Lower leg skin (tissue), 4 donors: ENCODE results near the gene ADAMTS16. TPM values are rescaled to one million over a fixed set of nuclear protein-coding genes. Genes with fewer than 3 reads are reported as not detected.

Experiments used
- DNase-seq, 2 donors: peaks; one replicate each; pipeline ENCODE4 v3.0.0-alpha.2; 2019; ENCODE audit warnings: low spot score in 2 of 2
- H3K4me3 ChIP-seq: fragments of 200-600 bp; sonication (generic); 2 replicates; pipeline ENCODE4 v1.5.1; 2017; ENCODE audit warnings: mild to moderate bottlenecking, low read depth; ENCODE audit not compliant: poor library complexity, severe bottlenecking
- CTCF ChIP-seq, 3 donors: fragments of 450-650 bp; IDR thresholded peaks; one replicate each; pipeline ENCODE4 v1.5.1; 2016; ENCODE audit warnings: antibody characterized with exemption in 3 of 3, mild to moderate bottlenecking in 3 of 3, moderate library complexity in 2 of 3
- POLR2A ChIP-seq, 2 donors: fragments of 450-650 bp; IDR thresholded peaks; one replicate each; pipeline ENCODE4 v1.6.1; 2016 to 2017; ENCODE audit warnings: antibody characterized with exemption in 2 of 2, mild to moderate bottlenecking in 1 of 2, moderate library complexity in 1 of 2
- WGBS, 2 donors: methylation state at CpG; one replicate each; pipeline ENCODE4 v1.1.5; 2018; 5-methylcytosine and 5-hydroxymethylcytosine counted together
- intact Hi-C: fragments of 100-400 bp; cut with DNase I; formaldehyde crosslinking; loops from one replicate; pipeline ENCODE4 v1.15.0; 2023; ENCODE audit warnings: low total_unique reads
- total RNA-seq, 4 donors: library from RNA; depleted of rRNA; stranded (reverse); fragments of >200 nt; gene quantifications; one replicate each; pipeline ENCODE4 v1.1.0, GENCODE V29; 2016

The ADAMTS16 gene
- total RNA-seq, 4 donors from 2014 or later, result 0.55 TPM; not detected in 3

GRCh38 chr5:5330728-5331452, 190.8 kb downstream of the ADAMTS16 start:
- TF ChIP-seq CTCF (IDR thresholded peaks at IDR 0.05), result no peak
- no peak for TF ChIP-seq POLR2A (IDR thresholded peaks at IDR 0.05)
- H3K4me3 ChIP-seq, result no peak overlapping the region
- WGBS, 2 donors, result 80 to 81% methylated on average over 4 of the region's 4 CpGs

GRCh38 chr5:5331848-5332247, 191.7 kb downstream of the ADAMTS16 start:
- no peak for DNase-seq
- TF ChIP-seq CTCF (IDR thresholded peaks at IDR 0.05) (no peak), POLR2A (IDR thresholded peaks at IDR 0.05) (no peak)
- WGBS, 2 donors, result 70 to 76% methylated on average over 4 to 6 of the region's 6 CpGs
- intact Hi-C loops, result no loop called here
- H3K4me3 ChIP-seq, result no peak overlapping the region

More at GRCh38 chr5:5330728-5331452, 190.8 kb downstream of the ADAMTS16 start:
- intact Hi-C loops, result no loop called here
- no peak for DNase-seq

GRCh38 chr5:5332287-5332686, 192.2 kb downstream of the ADAMTS16 start:
- TF ChIP-seq POLR2A (IDR thresholded peaks at IDR 0.05) (no peak), CTCF (IDR thresholded peaks at IDR 0.05) (no peak)
- intact Hi-C loops, result no loop called here
- 84 to 85% methylated on average over 4 of the region's 4 CpGs for WGBS, 2 donors

GRCh38 chr5:5335107-5335506, 195.0 kb downstream of the ADAMTS16 start:
- no peak overlapping the region for H3K4me3 ChIP-seq
- no peak for TF ChIP-seq POLR2A (IDR thresholded peaks at IDR 0.05)
- no peak for TF ChIP-seq CTCF (IDR thresholded peaks at IDR 0.05)

More at GRCh38 chr5:5332287-5332686, 192.2 kb downstream of the ADAMTS16 start:
- no peak overlapping the region for H3K4me3 ChIP-seq
- DNase-seq, result no peak

GRCh38 chr5:5335700-5336264, 195.7 kb downstream of the ADAMTS16 start:
- H3K4me3 ChIP-seq, result no peak overlapping the region

More at GRCh38 chr5:5335107-5335506, 195.0 kb downstream of the ADAMTS16 start:
- intact Hi-C loops, result no loop called here
- DNase-seq, result no peak

More at GRCh38 chr5:5335700-5336264, 195.7 kb downstream of the ADAMTS16 start:
- TF ChIP-seq CTCF (IDR thresholded peaks at IDR 0.05) (no peak), POLR2A (IDR thresholded peaks at IDR 0.05) (no peak)
- 26 to 33% methylated on average over 4 of the region's 4 CpGs for WGBS, 2 donors
- no peak for DNase-seq
- intact Hi-C loops, result no loop called here
